Trophoblast cell (in vitro differentiated cells and primary cell): ENCODE measurements around the gene SCN3A.

Experiments
- DNase-seq, 2 donors: peaks; one replicate each; pipeline ENCODE4 v3.0.0-alpha.2; 2016
- H2AFZ ChIP-seq: 2 replicates; pipeline ENCODE4 v1.6.1; 2013; ENCODE audit warnings: low read length, moderate library complexity, mild to moderate bottlenecking; ENCODE audit not compliant: insufficient read depth, poor library complexity
- H2AK5ac ChIP-seq: 2 replicates; pipeline ENCODE4 v1.6.1; 2013; ENCODE audit warnings: mild to moderate bottlenecking, low read length
- H2BK120ac ChIP-seq: 2 replicates; pipeline ENCODE4 v1.6.1; 2013; ENCODE audit warnings: low read length, mild to moderate bottlenecking, moderate library complexity; ENCODE audit not compliant: insufficient read depth, poor library complexity
- H2BK12ac ChIP-seq: 2 replicates; pipeline ENCODE4 v1.6.1; 2013; ENCODE audit warnings: mild to moderate bottlenecking, low read length, moderate library complexity
- H2BK5ac ChIP-seq: 2 replicates; pipeline ENCODE4 v1.6.1; 2013; ENCODE audit warnings: low read length, low read depth, moderate library complexity, mild to moderate bottlenecking; ENCODE audit not compliant: poor library complexity
- H3K14ac ChIP-seq: 2 replicates; pipeline ENCODE4 v1.6.1; 2013; ENCODE audit warnings: mild to moderate bottlenecking, low read length
- H3K18ac ChIP-seq: 2 replicates; pipeline ENCODE4 v1.6.1; 2013; ENCODE audit warnings: mild to moderate bottlenecking, low read length
- H3K23ac ChIP-seq: 2 replicates; pipeline ENCODE4 v1.6.1; 2013; ENCODE audit warnings: low read length
- H3K27ac ChIP-seq: 2 replicates; pipeline ENCODE4 v1.5.1; 2013; ENCODE audit warnings: low read depth, mild to moderate bottlenecking, inconsistent platforms, low read length, moderate library complexity
- H3K27me3 ChIP-seq: 2 replicates; pipeline ENCODE4 v1.6.1; 2013; ENCODE audit warnings: inconsistent platforms, mild to moderate bottlenecking, low read length, moderate library complexity; ENCODE audit not compliant: insufficient read depth
- H3K36me3 ChIP-seq, 2 experiments: 1 replicate in 1 of 2; 2 replicates in 1 of 2; pipeline ENCODE4 v1.6.1; 2013; ENCODE audit warnings: low read length in 2 of 2, mild to moderate bottlenecking in 2 of 2, moderate library complexity in 1 of 2; ENCODE audit not compliant: insufficient read depth in 2 of 2, control insufficient read depth in 1 of 2
- H3K4ac ChIP-seq: 2 replicates; pipeline ENCODE4 v1.6.1; 2013; ENCODE audit warnings: low read depth, mild to moderate bottlenecking, low read length, moderate library complexity
- H3K4me1 ChIP-seq, 2 experiments: 1 replicate in 1 of 2; 2 replicates in 1 of 2; pipeline ENCODE4 v1.6.1; 2013; ENCODE audit warnings: low read length in 2 of 2, mild to moderate bottlenecking in 2 of 2, moderate library complexity in 1 of 2; ENCODE audit not compliant: insufficient read depth in 2 of 2, control insufficient read depth in 1 of 2
- H3K4me2 ChIP-seq: 2 replicates; pipeline ENCODE4 v1.6.1; 2013; ENCODE audit warnings: inconsistent platforms, mild to moderate bottlenecking, low read length, moderate library complexity
- H3K4me3 ChIP-seq: 2 replicates; pipeline ENCODE4 v1.5.1; 2013; ENCODE audit warnings: mild to moderate bottlenecking, low read depth, low read length, inconsistent platforms
- H3K79me1 ChIP-seq: one replicate; pipeline ENCODE4 v1.6.1; 2013; ENCODE audit warnings: low read length
- H3K79me2 ChIP-seq: 2 replicates; pipeline ENCODE4 v1.6.1; 2013; ENCODE audit warnings: low read length, mild to moderate bottlenecking; ENCODE audit not compliant: control insufficient read depth, insufficient read depth, poor library complexity
- H3K9ac ChIP-seq: 2 replicates; pipeline ENCODE4 v1.6.1; 2013; ENCODE audit warnings: mild to moderate bottlenecking, low read length
- H3K9me3 ChIP-seq: 2 replicates; pipeline ENCODE4 v1.6.1; 2013; ENCODE audit warnings: low read depth, mild to moderate bottlenecking, control low read depth, inconsistent platforms, low read length; ENCODE audit not compliant: insufficient read depth
- H4K12ac ChIP-seq: 2 replicates; pipeline ENCODE4 v1.6.1; 2013; ENCODE audit warnings: low read depth, mild to moderate bottlenecking, low read length, moderate library complexity
- H4K8ac ChIP-seq: 2 replicates; pipeline ENCODE4 v1.6.1; 2013; ENCODE audit warnings: low read depth, mild to moderate bottlenecking, low read length, moderate library complexity
- H4K91ac ChIP-seq: one replicate; pipeline ENCODE4 v1.6.1; 2013; ENCODE audit warnings: low read depth, mild to moderate bottlenecking, low read length, moderate library complexity
- WGBS: extraction: QIAGEN DNeasy Blood & Tissue Kit; methylation state at CpG from one replicate; pipeline ENCODE4 v1.1.7; 2013; ENCODE audit warnings: missing lambda C conversion rate; ENCODE audit not compliant: insufficient read length, insufficient coverage; ENCODE audit errors: extremely low coverage; 5-methylcytosine and 5-hydroxymethylcytosine counted together

The SCN3A gene

DNA sequence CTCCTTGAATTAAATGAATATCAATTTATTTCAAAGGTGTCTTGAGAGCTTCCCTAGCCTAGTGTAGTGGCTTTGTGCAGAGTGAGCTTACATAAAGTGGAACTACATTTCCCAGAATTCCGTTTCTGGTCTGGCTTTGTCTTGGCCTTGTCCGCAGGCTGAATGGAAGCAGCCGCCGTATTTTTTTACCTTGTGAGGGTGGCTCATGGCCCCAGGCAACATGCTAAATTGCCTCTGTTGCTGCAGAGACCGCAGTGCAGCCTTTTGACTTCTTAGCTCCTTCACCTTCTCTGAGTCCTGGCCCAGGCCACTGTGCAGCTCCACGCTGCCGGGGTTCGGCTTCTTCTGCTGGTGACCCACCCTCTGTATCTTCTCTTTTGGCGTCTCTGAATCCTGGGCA is 133.8 kb downstream of the SCN3A start:
- H3K9me3 ChIP-seq, result peaks cover 10% of the 10 kb centered on the region
- H4K8ac ChIP-seq, result peak overlapping the region; percentile 32
- WGBS, result no CpG with 5 or more reads among the region's 9 CpGs

DNA sequence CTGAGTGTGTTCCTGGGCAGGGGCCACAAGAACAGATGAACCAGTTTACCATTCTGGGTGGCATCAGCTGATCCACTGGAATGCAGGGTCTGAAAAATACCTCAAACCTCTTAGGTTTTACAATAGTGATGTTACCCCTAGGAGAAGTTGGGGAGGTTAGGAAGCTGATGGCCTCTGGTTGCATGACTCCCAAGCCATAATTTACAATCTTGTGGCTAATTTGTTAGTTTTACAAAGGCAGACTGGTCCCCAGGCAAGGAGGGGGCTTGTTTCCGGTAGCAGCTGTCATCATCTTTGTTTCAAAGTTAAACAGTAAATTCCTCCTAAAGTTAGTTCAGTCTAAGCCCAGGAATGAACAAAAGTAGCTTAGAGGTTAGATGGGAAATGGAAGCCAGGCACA is 134.7 kb downstream of the SCN3A start:
- H4K91ac ChIP-seq, result no peak overlapping the region
- no peak overlapping the region for H2AFZ ChIP-seq
- no peak overlapping the region for H3K14ac ChIP-seq
- H3K4me3 ChIP-seq, result no peak overlapping the region
- H4K12ac ChIP-seq, result no peak overlapping the region
- H3K9me3 ChIP-seq, result peaks cover 1% of the 10 kb centered on the region
- H3K79me2 ChIP-seq, result no peaks in the 10 kb centered on the region
- no peak overlapping the region for H2BK12ac ChIP-seq
- H3K4me2 ChIP-seq, result no peak overlapping the region
- no peak overlapping the region for H2AK5ac ChIP-seq
- no peak overlapping the region for H3K23ac ChIP-seq
- no peak overlapping the region for H2BK5ac ChIP-seq
- H3K4me1 ChIP-seq, result no peaks in the 10 kb centered on the region
- no peak overlapping the region for H3K27ac ChIP-seq
- H4K8ac ChIP-seq, result no peak overlapping the region
- H3K9ac ChIP-seq, result no peak overlapping the region
- H3K18ac ChIP-seq, result no peak overlapping the region
- no peaks in the 10 kb centered on the region for H3K79me1 ChIP-seq
- no peaks in the 10 kb centered on the region for H3K36me3 ChIP-seq
- no CpG with 5 or more reads among the region's 1 CpG for WGBS
- no peak overlapping the region for H2BK120ac ChIP-seq
- no peak for DNase-seq
- no peak overlapping the region for H3K4ac ChIP-seq
- no peaks in the 10 kb centered on the region for H3K27me3 ChIP-seq

More for the DNA sequence above, 133.8 kb downstream of the SCN3A start:
- H3K9ac ChIP-seq, result no peak overlapping the region
- H4K12ac ChIP-seq, result no peak overlapping the region
- H3K23ac ChIP-seq, result no peak overlapping the region
- H3K27ac ChIP-seq, result no peak overlapping the region
- no peak overlapping the region for H2BK5ac ChIP-seq
- DNase-seq, result peak; percentile 32 to 57
- no peaks in the 10 kb centered on the region for H3K79me1 ChIP-seq
- H3K4me1 ChIP-seq, result no peaks in the 10 kb centered on the region
- peak overlapping the region; percentile 10 for H3K4me2 ChIP-seq
- no peak overlapping the region for H3K14ac ChIP-seq
- no peak overlapping the region for H2AFZ ChIP-seq
- no peaks in the 10 kb centered on the region for H3K79me2 ChIP-seq
- H3K4ac ChIP-seq, result no peak overlapping the region
- H2BK120ac ChIP-seq, result no peak overlapping the region
- no peak overlapping the region for H3K4me3 ChIP-seq
- no peaks in the 10 kb centered on the region for H3K27me3 ChIP-seq
- H4K91ac ChIP-seq, result no peak overlapping the region
- H3K36me3 ChIP-seq, result no peaks in the 10 kb centered on the region
- no peak overlapping the region for H3K18ac ChIP-seq
- H2AK5ac ChIP-seq, result no peak overlapping the region
- H2BK12ac ChIP-seq, result no peak overlapping the region

DNA sequence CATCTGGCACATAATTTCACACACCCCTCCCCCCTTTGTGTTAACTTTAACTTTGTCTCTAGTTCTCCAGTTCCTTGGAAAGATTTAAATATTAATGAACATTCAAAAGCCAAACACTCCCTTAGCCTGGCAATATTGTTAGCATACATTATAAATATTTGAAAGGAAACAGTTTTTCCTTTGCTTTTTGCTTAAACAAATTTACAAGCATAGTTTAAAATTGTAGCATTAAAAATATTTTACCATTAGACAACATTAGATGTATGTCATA is 135.4 kb downstream of the SCN3A start:
- Histone ChIP-seq H3K27ac (no peak overlapping the region), H3K4ac (no peak overlapping the region), H3K79me1 (no peaks in the 10 kb centered on the region), H3K4me1 (no peaks in the 10 kb centered on the region), H4K91ac (no peak overlapping the region), H3K4me3 (no peak overlapping the region), H2AK5ac (no peak overlapping the region), H4K12ac (no peak overlapping the region), H2BK12ac (no peak overlapping the region), H2BK120ac (no peak overlapping the region), H3K9ac (no peak overlapping the region), H3K4me2 (peak overlapping the region; percentile 62), H2BK5ac (no peak overlapping the region), H3K36me3 (no peaks in the 10 kb centered on the region), H3K79me2 (no peaks in the 10 kb centered on the region), H2AFZ (no peak overlapping the region), H4K8ac (no peak overlapping the region), H3K18ac (no peak overlapping the region), H3K14ac (no peak overlapping the region), H3K9me3 (no peaks in the 10 kb centered on the region), H3K27me3 (no peaks in the 10 kb centered on the region), H3K23ac (no peak overlapping the region)
- DNase-seq, result no peak

- Histone ChIP-seq H3K9ac (no peak overlapping the region), H2BK120ac (no peak overlapping the region), H3K4ac (no peak overlapping the region), H4K91ac (no peak overlapping the region), H3K18ac (no peak overlapping the region), H2BK5ac (no peak overlapping the region), H3K79me2 (no peaks in the 10 kb centered on the region), H2BK12ac (no peak overlapping the region), H3K79me1 (no peaks in the 10 kb centered on the region), H3K4me3 (no peak overlapping the region), H3K4me2 (peak overlapping the region; percentile 62), H3K14ac (no peak overlapping the region), H4K12ac (no peak overlapping the region), H3K27ac (no peak overlapping the region), H4K8ac (no peak overlapping the region), H3K9me3 (no peaks in the 10 kb centered on the region), H3K36me3 (no peaks in the 10 kb centered on the region), H2AFZ (no peak overlapping the region), H2AK5ac (no peak overlapping the region), H3K27me3 (no peaks in the 10 kb centered on the region), H3K23ac (no peak overlapping the region), H3K4me1 (no peaks in the 10 kb centered on the region)
- peak in 1 of 2 donors; percentile 57 for DNase-seq
- no CpG with 5 or more reads among the region's 12 CpGs for WGBS
Observed at GRCh38 chr2:165067643-165068486, 136.0 kb downstream of the SCN3A start.
